ENCODE data around the gene ANKRD33.
A peak's percentile ranks its signal among the peaks of the same experiment; 100 is the strongest.

Gene ANKRD33

GRCh38 chr12:51866762-51867161, 21.1 kb upstream of the ANKRD33 start:
- no peak for TF ChIP-seq CTCF (IDR thresholded peaks at IDR 0.05; ENCODE audit: low read depth, low read length, missing control alignments)
- DNase-seq (ENCODE audit: low read depth): no peak
- in situ Hi-C loops (cut with HindIII; ENCODE audit: low sequenced_read_pairs): no loop called here
- H3K4me3 ChIP-seq (ENCODE audit: low read depth, low read length): no peak overlapping the region

DNA sequence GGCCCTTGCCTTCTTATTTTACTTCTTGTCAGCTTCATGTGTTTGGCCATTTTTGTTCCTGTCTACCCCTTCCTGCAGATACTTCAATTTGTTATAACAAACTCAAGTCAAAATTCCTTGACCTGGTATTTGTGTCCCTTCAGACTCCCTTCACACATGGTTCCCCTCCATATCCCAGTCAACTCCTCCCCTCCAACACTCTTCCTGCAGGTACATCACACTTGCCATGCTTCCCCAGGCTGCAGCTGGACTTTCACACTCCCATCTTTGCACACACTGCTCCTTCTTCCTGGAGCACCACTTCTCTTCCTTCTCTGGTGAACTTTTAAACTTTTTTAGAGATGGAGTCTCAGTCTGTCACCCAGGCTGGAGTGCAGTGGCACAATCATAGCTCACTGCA, 20.5 kb upstream of the ANKRD33 start:
- no peak for TF ChIP-seq CTCF (IDR thresholded peaks at IDR 0.05; ENCODE audit: low read depth, low read length, missing control alignments)
- no peak overlapping the region for H3K4me3 ChIP-seq (ENCODE audit: low read depth, low read length)
- in situ Hi-C loops (cut with HindIII; ENCODE audit: low sequenced_read_pairs): no loop called here
- no peak for DNase-seq (ENCODE audit: low read depth)

GRCh38 chr12:51867796-51868428, 20.0 kb upstream of the ANKRD33 start:
- in situ Hi-C loops (cut with HindIII; ENCODE audit: low sequenced_read_pairs): no loop called here

DNA sequence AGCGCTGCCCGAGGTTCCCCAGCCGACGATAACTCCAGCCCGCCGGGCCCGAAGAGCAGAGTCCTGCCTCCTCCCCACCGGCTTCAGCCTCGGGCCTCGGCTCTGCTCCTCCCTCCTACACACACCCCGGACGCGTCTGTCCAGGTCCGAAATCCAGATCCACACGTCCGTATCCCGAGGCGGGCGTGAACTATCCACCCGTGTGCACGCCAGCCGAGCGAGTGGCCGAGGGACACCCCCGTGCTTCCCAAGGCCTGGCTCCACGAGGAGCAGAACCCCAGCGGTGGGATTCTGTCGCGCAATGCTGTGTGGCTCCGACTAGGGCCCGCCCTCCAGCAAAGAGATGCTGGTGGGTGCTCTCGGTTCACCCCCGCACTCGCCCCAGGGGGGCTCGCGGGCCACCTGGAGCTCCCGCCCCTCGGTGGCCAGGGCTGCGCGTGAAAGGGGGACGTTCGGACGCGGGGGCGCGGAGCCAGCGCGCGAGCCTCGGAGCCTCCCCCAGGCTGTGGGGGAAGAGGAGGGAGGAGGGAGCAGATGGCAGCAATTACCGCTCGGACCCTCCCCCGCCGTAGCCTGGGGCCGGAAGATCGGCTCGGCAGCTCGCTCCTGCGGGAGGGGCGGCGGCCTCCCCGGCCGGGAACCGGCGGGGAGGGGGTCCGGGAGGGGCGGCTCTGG, 18.9 kb upstream of the ANKRD33 start:
- no peak for TF ChIP-seq CTCF (IDR thresholded peaks at IDR 0.05; ENCODE audit: low read depth, low read length, missing control alignments)
- no peak for DNase-seq (ENCODE audit: low read depth)
- H3K4me3 ChIP-seq (ENCODE audit: low read depth, low read length): peak overlapping the region; percentile 44
- in situ Hi-C loops (cut with HindIII; ENCODE audit: low sequenced_read_pairs): no loop called here

More at GRCh38 chr12:51867796-51868428, 20.0 kb upstream of the ANKRD33 start:
- no peak for TF ChIP-seq CTCF (IDR thresholded peaks at IDR 0.05; ENCODE audit: low read depth, low read length, missing control alignments)
- H3K4me3 ChIP-seq (ENCODE audit: low read depth, low read length): no peak overlapping the region
- DNase-seq (ENCODE audit: low read depth): no peak

- in situ Hi-C loops (cut with HindIII; ENCODE audit: low sequenced_read_pairs): no loop called here
- no peak for TF ChIP-seq CTCF (IDR thresholded peaks at IDR 0.05; ENCODE audit: low read depth, low read length, missing control alignments)
- no peak for DNase-seq (ENCODE audit: low read depth)
- H3K4me3 ChIP-seq (ENCODE audit: low read depth, low read length): peak overlapping the region; percentile 44
Measured at GRCh38 chr12:51869496-51869865, 18.4 kb upstream of the ANKRD33 start.

GRCh38 chr12:51869931-51870330, 18.0 kb upstream of the ANKRD33 start:
- in situ Hi-C loops (cut with HindIII; ENCODE audit: low sequenced_read_pairs): no loop called here
- no peak for DNase-seq (ENCODE audit: low read depth)

More at GRCh38 chr12:51869931-51870330, 18.0 kb upstream of the ANKRD33 start:
- no peak for TF ChIP-seq CTCF (IDR thresholded peaks at IDR 0.05; ENCODE audit: low read depth, low read length, missing control alignments)
- no peak overlapping the region for H3K4me3 ChIP-seq (ENCODE audit: low read depth, low read length)

Measured in astrocyte of the cerebellum (primary cell).